Activated CD4-positive, CD25-positive, alpha-beta regulatory T cell treated with anti-CD3 and anti-CD28 coated beads, Interleukin-2, amount 50 U/mL, for 24 hours (primary cell): ENCODE measurements around the gene CORO2B.

Source experiments
- ATAC-seq, 2 donors: fragments of 150-1000 bp; cut with Tn5 transposase; one replicate each; pipeline ENCODE4 v1.10.0; 2021; ENCODE audit warnings: mild to moderate bottlenecking in 1 of 2, moderate library complexity in 1 of 2

Gene CORO2B

GRCh38 chr15:68653031-68653635 lies 74.3 kb downstream of the CORO2B start:
- no peak for ATAC-seq

- no peak for ATAC-seq
Observed at GRCh38 chr15:68653801-68654200, 75.0 kb downstream of the CORO2B start.

DNA sequence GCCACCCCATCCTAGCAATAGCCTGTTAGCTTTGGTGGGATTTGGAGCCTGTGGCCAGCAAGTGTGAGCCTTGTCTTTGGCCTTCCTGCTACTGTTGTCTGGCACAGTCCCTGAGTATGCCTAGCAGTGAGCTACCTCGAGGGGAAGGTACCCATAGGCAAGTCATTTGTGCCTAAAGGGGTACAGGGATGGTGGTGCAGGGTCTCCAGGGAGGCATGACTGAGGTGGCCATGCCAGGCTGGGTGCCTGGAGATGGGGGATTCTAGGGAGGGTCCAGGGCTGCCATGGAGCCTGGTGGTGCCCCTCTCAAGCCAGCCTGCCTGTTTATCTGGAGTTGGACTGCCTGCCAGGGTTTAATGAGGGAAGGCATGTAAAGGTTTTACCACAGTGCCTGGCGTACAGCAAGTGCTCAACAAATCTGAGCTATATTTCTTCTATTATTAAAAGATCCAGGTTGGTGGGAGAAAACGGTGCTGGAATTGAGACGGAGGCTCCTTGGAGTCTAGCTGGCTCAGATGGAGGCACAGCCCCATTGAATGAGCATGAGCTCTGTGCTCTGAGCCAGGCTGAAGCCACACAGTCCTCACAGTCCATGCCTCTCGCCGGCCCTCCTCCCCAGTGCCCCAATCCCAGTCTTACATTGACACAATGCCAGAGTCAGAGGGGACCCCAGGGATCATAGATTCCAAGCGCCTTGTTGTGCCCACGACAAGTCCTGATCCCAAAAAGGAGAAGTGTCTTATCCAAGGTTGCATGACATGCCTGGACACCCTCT lies 76.2 kb downstream of the CORO2B start:
- no peak for ATAC-seq

DNA sequence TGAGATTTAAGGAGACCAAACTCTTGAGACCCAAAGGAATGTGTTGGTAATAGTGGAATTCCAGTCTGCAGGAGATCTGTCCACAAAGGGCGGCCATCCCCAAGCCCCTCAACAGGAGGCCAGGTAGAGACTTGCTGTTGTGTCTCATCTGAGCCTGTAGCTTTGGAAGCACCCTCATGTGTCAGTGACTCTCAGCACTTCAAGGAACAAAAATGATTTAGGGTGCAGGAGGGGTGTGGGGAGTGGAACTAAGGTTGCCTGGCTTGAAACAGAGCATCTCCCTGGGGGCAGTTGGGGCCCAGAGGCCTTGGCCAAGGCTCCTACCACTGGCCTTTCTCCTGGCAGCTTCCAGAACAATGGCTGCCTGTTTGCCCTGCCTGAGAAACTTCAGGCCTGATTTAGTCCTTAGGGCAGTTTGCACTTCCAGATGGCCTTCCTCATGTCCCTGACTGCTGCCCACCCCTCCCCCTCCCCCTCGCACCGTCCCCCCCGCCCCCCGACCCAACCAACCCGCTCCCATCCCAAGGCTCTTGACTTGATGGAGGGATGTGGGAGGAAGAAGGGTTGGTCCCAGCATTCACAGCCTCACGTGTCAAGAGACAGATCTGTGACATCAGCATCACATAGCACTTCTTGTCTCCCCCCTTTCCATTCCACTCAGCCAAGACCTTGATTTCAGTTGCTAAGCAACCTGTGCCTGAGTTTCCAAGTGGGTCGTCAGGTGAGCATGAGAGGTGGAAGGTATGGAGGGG lies 77.1 kb downstream of the CORO2B start:
- ATAC-seq, result no peak

DNA sequence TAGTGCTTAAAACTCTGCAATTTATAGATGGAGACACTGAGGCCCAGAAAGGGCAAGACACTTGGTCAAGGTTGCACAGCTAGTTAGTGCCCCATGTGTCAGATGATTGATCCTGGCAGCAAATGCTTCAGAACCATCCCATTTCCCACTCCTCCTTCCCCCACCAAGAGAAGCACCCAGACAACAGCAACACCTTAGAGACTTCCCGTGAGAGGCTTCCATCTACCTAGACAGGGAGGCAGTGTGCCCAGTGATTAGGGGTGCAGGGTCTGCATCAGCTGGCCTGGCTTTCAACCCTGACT lies 77.6 kb downstream of the CORO2B start:
- no peak for ATAC-seq

- ATAC-seq, result no peak
Observed at GRCh38 chr15:68658151-68658550, 79.4 kb downstream of the CORO2B start.

DNA sequence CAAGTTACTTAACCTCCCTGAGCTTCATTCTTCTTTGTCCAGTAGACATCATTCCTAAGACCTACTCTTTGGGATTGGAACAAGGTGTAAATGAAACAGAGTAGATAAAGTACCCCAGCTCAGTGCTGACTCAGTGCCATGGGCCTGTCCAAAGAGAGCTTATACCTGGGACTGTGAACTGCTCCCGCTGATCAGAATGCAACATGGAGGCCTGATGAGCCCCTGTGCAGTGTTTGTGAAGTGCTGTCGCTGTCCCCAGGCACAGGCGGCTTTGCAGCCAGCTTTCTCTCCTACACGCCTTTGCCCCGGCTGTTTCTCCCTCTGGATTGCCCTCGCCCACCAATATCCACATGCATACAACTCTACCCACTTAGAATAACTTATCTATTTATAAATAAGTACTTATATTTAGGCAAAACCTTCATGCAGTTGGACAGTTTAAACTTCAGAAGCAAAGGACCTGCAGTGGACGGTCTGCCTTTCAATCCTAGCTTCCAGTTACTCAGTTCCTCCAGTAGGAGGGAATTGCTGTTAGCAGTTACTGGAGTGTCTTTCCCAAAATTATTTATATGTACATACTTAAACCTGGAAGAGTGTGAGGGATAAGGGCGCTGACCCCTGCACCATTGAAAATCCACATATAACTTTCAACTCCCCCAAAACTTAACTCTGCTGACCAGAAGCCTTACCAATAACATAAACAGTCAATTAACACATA lies 80.0 kb downstream of the CORO2B start:
- ATAC-seq, result no peak

- no peak for ATAC-seq
Observed at GRCh38 chr15:68663526-68663925, 84.7 kb downstream of the CORO2B start.

- ATAC-seq, result no peak
Observed at GRCh38 chr15:68666120-68666811, 87.5 kb downstream of the CORO2B start.

- ATAC-seq, result no peak
Observed at GRCh38 chr15:68666812-68667450, 88.1 kb downstream of the CORO2B start.

DNA sequence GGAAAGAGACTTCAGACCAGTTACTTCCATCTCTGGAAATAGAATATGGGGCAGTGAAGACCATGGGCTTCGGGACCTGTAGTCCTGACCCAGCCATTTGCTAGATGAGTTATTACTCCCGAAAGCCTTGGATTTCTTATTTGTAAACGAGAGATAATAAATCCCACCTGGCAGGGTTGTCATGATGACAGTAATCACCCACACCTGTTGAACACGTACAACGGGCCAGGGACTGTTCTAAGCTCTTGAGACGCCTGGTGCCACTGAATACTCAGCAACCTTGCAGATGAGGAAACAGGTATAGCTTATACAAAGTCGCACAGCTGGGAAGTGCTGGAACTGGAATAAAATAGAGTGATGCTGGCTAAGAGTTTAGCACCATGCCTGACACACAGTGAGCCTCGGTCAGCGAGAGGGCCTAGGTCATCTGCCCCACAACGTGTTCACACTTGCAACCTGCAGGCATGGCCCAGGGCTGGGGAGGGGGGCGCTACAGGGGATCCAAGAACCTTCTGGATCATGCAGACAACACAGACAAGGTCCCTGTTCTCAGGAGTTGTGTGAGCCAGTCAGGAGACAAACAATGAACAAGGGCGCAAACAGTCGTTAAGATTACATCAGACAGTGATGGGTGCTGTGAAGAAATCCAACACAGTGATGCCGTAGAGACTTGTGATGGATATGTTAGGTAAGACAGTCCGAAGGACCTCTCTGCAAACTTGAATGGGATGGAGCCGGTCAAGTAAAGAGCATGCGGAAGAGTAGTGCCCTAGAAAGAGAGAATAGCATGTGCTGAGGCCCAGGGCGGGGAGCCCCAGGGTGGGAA lies 89.2 kb downstream of the CORO2B start:
- no peak for ATAC-seq

- ATAC-seq, result no peak
Observed at GRCh38 chr15:68668926-68669600, 90.3 kb downstream of the CORO2B start.

DNA sequence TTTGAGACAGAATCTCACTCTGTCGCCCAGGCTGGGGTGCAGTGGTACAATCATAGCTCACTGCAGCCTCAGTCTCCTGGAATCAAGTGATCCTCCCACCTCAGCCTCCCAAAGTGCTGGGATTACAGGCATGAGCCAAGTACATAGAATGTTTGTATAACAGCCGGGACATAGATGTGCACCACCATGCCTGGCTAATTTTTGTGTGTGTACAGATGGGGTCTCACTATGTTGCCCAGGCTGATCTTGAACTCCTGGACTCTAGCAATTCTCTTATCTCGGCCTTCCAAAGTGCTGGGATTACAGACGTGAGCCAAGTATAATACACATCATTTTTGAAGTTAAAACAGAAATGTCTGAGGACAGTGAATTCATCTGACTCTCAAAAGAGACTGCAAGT lies 93.5 kb downstream of the CORO2B start:
- ATAC-seq, result no peak

- ATAC-seq, result no peak
Observed at GRCh38 chr15:68672781-68673205, 94.0 kb downstream of the CORO2B start.

- ATAC-seq, result no peak
Observed at GRCh38 chr15:68674975-68675374, 96.2 kb downstream of the CORO2B start.

DNA sequence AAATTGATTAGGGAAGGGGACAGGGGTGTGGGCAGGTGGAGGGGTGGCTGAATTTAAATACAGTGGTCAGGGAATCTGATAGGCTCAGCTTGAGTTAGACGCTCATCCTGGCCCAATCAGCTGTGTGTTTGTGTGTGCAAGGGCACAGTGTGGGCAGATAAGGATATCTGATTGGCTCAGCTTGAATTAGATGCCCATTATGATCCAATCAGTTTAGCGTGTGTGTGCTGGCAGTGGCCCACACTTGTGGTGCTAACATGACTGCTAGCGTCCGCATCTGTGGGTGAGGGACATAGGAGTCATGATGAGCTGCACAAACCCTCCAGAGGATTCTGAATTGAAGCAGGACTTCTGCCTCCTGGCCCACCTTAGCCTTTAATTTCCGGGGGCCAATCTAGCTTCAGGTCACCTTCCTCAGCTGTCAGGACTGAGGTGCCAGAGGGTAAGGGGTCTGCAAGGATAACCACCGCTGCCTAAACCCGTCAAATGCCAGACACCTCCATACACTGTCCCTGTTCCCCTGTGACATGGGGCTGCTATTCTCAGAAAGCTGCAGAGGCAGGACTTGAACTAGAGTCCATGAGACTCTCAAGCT lies 97.3 kb downstream of the CORO2B start:
- ATAC-seq, result no peak

GRCh38 chr15:68676926-68677325 lies 98.1 kb downstream of the CORO2B start:
- ATAC-seq, result no peak

GRCh38 chr15:68677996-68678395 lies 99.2 kb downstream of the CORO2B start:
- ATAC-seq, result no peak

GRCh38 chr15:68678746-68679145 lies 100.0 kb downstream of the CORO2B start:
- no peak for ATAC-seq

- no peak for ATAC-seq
Observed at GRCh38 chr15:68679161-68679560, 100.4 kb downstream of the CORO2B start.
